ENCODE data around the gene CHCHD1.
"Not testable (repeated sequence)": the region's sequence is repeated elsewhere in the genome, so short reads cannot be mapped to it uniquely, and the experiment has no call there.

The CHCHD1 gene

GRCh38 chr10:73785721-73786511, 4.1 kb downstream of the CHCHD1 start:
- peaks cover 19% of the 10 kb centered on the region for H3K36me3 ChIP-seq (ENCODE audit: control insufficient read depth, insufficient read depth, low read length, severe bottlenecking)
- H3K9me3 ChIP-seq (ENCODE audit: control insufficient read depth, low read length), result no peaks in the 10 kb centered on the region
- peak overlapping the region; percentile 97 for H3K4me3 ChIP-seq (ENCODE audit: low read length)
- H3K9ac ChIP-seq (ENCODE audit: low read length), result peak overlapping the region; percentile 96
- peak; percentile 67 for DNase-seq (ENCODE audit: low read depth)
- no peaks in the 10 kb centered on the region for H3K27me3 ChIP-seq (replicated peaks; ENCODE audit: control insufficient read depth, insufficient read depth, low read length)
- H3K4me1 ChIP-seq (ENCODE audit: control insufficient read depth, insufficient read depth, low read length), result peaks cover 35% of the 10 kb centered on the region

- no peaks in the 10 kb centered on the region for H3K27me3 ChIP-seq (replicated peaks; ENCODE audit: control insufficient read depth, insufficient read depth, low read length)
- peak overlapping the region; percentile 97 for H3K4me3 ChIP-seq (ENCODE audit: low read length)
- H3K4me1 ChIP-seq (ENCODE audit: control insufficient read depth, insufficient read depth, low read length), result peaks cover 31% of the 10 kb centered on the region
- peaks cover 25% of the 10 kb centered on the region for H3K36me3 ChIP-seq (ENCODE audit: control insufficient read depth, insufficient read depth, low read length, severe bottlenecking)
- H3K9ac ChIP-seq (ENCODE audit: low read length), result peak overlapping the region; percentile 96
- no peak for DNase-seq (ENCODE audit: low read depth)
- H3K9me3 ChIP-seq (ENCODE audit: control insufficient read depth, low read length), result no peaks in the 10 kb centered on the region
These were observed 4.7 kb downstream of the CHCHD1 start for GRCh38 chr10:73786512-73786885.

GRCh38 chr10:73787031-73787800, 5.4 kb downstream of the CHCHD1 start:
- not testable (repeated sequence) for DNase-seq (ENCODE audit: low read depth); H3K27me3 ChIP-seq (replicated peaks; ENCODE audit: control insufficient read depth, insufficient read depth, low read length); H3K9me3 ChIP-seq (ENCODE audit: control insufficient read depth, low read length)
- H3K4me1 ChIP-seq (ENCODE audit: control insufficient read depth, insufficient read depth, low read length), result peaks cover 31% of the 10 kb centered on the region
- peak overlapping the region; percentile 96 for H3K9ac ChIP-seq (ENCODE audit: low read length)
- H3K36me3 ChIP-seq (ENCODE audit: control insufficient read depth, insufficient read depth, low read length, severe bottlenecking), result peaks cover 32% of the 10 kb centered on the region
- peak overlapping the region; percentile 97 for H3K4me3 ChIP-seq (ENCODE audit: low read length)

- DNase-seq (ENCODE audit: low read depth), result no peak
- Histone ChIP-seq H3K4me1 (ENCODE audit: control insufficient read depth, insufficient read depth, low read length) (peaks cover 21% of the 10 kb centered on the region), H3K9me3 (ENCODE audit: control insufficient read depth, low read length) (no peaks in the 10 kb centered on the region), H3K9ac (ENCODE audit: low read length) (no peak overlapping the region), H3K27me3 (replicated peaks; ENCODE audit: control insufficient read depth, insufficient read depth, low read length) (no peaks in the 10 kb centered on the region), H3K36me3 (ENCODE audit: control insufficient read depth, insufficient read depth, low read length, severe bottlenecking) (peaks cover 50% of the 10 kb centered on the region), H3K4me3 (ENCODE audit: low read length) (no peak overlapping the region)
These were observed 7.2 kb downstream of the CHCHD1 start for GRCh38 chr10:73788864-73789658.

GRCh38 chr10:73789659-73790055, 7.8 kb downstream of the CHCHD1 start:
- H3K36me3 ChIP-seq (ENCODE audit: control insufficient read depth, insufficient read depth, low read length, severe bottlenecking), result peaks cover 56% of the 10 kb centered on the region
- no peak overlapping the region for H3K9ac ChIP-seq (ENCODE audit: low read length)
- H3K4me3 ChIP-seq (ENCODE audit: low read length), result no peak overlapping the region
- no peak for DNase-seq (ENCODE audit: low read depth)
- H3K4me1 ChIP-seq (ENCODE audit: control insufficient read depth, insufficient read depth, low read length), result peaks cover 20% of the 10 kb centered on the region
- H3K27me3 ChIP-seq (replicated peaks; ENCODE audit: control insufficient read depth, insufficient read depth, low read length), result no peaks in the 10 kb centered on the region
- H3K9me3 ChIP-seq (ENCODE audit: control insufficient read depth, low read length), result no peaks in the 10 kb centered on the region

GRCh38 chr10:73790886-73791625, 9.2 kb downstream of the CHCHD1 start:
- Histone ChIP-seq H3K4me3 (ENCODE audit: low read length) (no peak overlapping the region), H3K27me3 (replicated peaks; ENCODE audit: control insufficient read depth, insufficient read depth, low read length) (no peaks in the 10 kb centered on the region), H3K9me3 (ENCODE audit: control insufficient read depth, low read length) (no peaks in the 10 kb centered on the region), H3K9ac (ENCODE audit: low read length) (no peak overlapping the region), H3K4me1 (ENCODE audit: control insufficient read depth, insufficient read depth, low read length) (peaks cover 16% of the 10 kb centered on the region), H3K36me3 (ENCODE audit: control insufficient read depth, insufficient read depth, low read length, severe bottlenecking) (peaks cover 70% of the 10 kb centered on the region)
- DNase-seq (ENCODE audit: low read depth), result no peak

GRCh38 chr10:73791871-73792400, 10.1 kb downstream of the CHCHD1 start:
- Histone ChIP-seq H3K9me3 (ENCODE audit: control insufficient read depth, low read length) (no peaks in the 10 kb centered on the region), H3K4me3 (ENCODE audit: low read length) (no peak overlapping the region), H3K4me1 (ENCODE audit: control insufficient read depth, insufficient read depth, low read length) (peaks cover 12% of the 10 kb centered on the region), H3K27me3 (replicated peaks; ENCODE audit: control insufficient read depth, insufficient read depth, low read length) (no peaks in the 10 kb centered on the region), H3K36me3 (ENCODE audit: control insufficient read depth, insufficient read depth, low read length, severe bottlenecking) (peaks cover 78% of the 10 kb centered on the region), H3K9ac (ENCODE audit: low read length) (no peak overlapping the region)
- DNase-seq (ENCODE audit: low read depth), result no peak

GRCh38 chr10:73793456-73793855, 11.6 kb downstream of the CHCHD1 start:
- H3K9me3 ChIP-seq (ENCODE audit: control insufficient read depth, low read length), result no peaks in the 10 kb centered on the region
- H3K9ac ChIP-seq (ENCODE audit: low read length), result no peak overlapping the region
- H3K4me1 ChIP-seq (ENCODE audit: control insufficient read depth, insufficient read depth, low read length), result no peaks in the 10 kb centered on the region
- no peaks in the 10 kb centered on the region for H3K27me3 ChIP-seq (replicated peaks; ENCODE audit: control insufficient read depth, insufficient read depth, low read length)
- DNase-seq (ENCODE audit: low read depth), result no peak
- peaks cover 94% of the 10 kb centered on the region for H3K36me3 ChIP-seq (ENCODE audit: control insufficient read depth, insufficient read depth, low read length, severe bottlenecking)
- H3K4me3 ChIP-seq (ENCODE audit: low read length), result no peak overlapping the region

- not testable (repeated sequence) for H3K4me3 ChIP-seq (ENCODE audit: low read length); H3K27me3 ChIP-seq (replicated peaks; ENCODE audit: control insufficient read depth, insufficient read depth, low read length); H3K4me1 ChIP-seq (ENCODE audit: control insufficient read depth, insufficient read depth, low read length); H3K9ac ChIP-seq (ENCODE audit: low read length); H3K9me3 ChIP-seq (ENCODE audit: control insufficient read depth, low read length); DNase-seq (ENCODE audit: low read depth)
- peaks cover 96% of the 10 kb centered on the region for H3K36me3 ChIP-seq (ENCODE audit: control insufficient read depth, insufficient read depth, low read length, severe bottlenecking)
These were observed 13.6 kb downstream of the CHCHD1 start for GRCh38 chr10:73795491-73795890.

GRCh38 chr10:73796035-73796434, 14.2 kb downstream of the CHCHD1 start:
- not testable (repeated sequence) for H3K9me3 ChIP-seq (ENCODE audit: control insufficient read depth, low read length); H3K27me3 ChIP-seq (replicated peaks; ENCODE audit: control insufficient read depth, insufficient read depth, low read length); DNase-seq (ENCODE audit: low read depth); H3K9ac ChIP-seq (ENCODE audit: low read length); H3K4me1 ChIP-seq (ENCODE audit: control insufficient read depth, insufficient read depth, low read length); H3K4me3 ChIP-seq (ENCODE audit: low read length)
- peaks cover 96% of the 10 kb centered on the region for H3K36me3 ChIP-seq (ENCODE audit: control insufficient read depth, insufficient read depth, low read length, severe bottlenecking)

All from adipocyte (in vitro differentiated cells).